Activated CD4-positive, alpha-beta T cell treated with anti-CD3 and anti-CD28 coated beads, Interleukin-2, amount 10 ng/mL, durations not matched to agents 24 days and 14 days (primary cell): ENCODE data around the gene SERPINE2. TPM values are rescaled to one million over a fixed set of nuclear protein-coding genes. Genes with fewer than 3 reads are reported as not detected.

ENCODE experiments used
- DNase-seq: peaks from one replicate; pipeline ENCODE4 v3.0.0; 2022
- H3K27ac Mint-ChIP-seq: one replicate; pipeline ENCODE4 v1.8.0; 2022; ENCODE audit warnings: mild to moderate bottlenecking, mixed read lengths
- H3K27me3 Mint-ChIP-seq: one replicate; pipeline ENCODE4 v1.8.0; 2022; ENCODE audit warnings: mixed read lengths
- H3K36me3 Mint-ChIP-seq: one replicate; pipeline ENCODE4 v1.8.0; 2022; ENCODE audit warnings: low read depth, mild to moderate bottlenecking, mixed read lengths
- H3K4me1 Mint-ChIP-seq: one replicate; pipeline ENCODE4 v1.8.0; 2021; ENCODE audit warnings: mixed read lengths
- H3K4me3 Mint-ChIP-seq: one replicate; pipeline ENCODE4 v1.8.0; 2022; ENCODE audit warnings: mild to moderate bottlenecking, moderate library complexity, mixed read lengths
- H3K9me3 Mint-ChIP-seq: one replicate; pipeline ENCODE4 v1.8.0; 2021; ENCODE audit warnings: mixed read lengths
- intact Hi-C: fragments of 100-400 bp; cut with micrococcal nuclease; formaldehyde crosslinking; loops from one replicate; pipeline ENCODE4 v1.15.1; 2023
- total RNA-seq: library from RNA; stranded (reverse); gene quantifications from 2 replicates; pipeline ENCODE4 v1.2.3, GENCODE V29; 2022

SERPINE2 gene
- total RNA-seq, 1 donor from 2014 or later: 23.2 TPM

DNA sequence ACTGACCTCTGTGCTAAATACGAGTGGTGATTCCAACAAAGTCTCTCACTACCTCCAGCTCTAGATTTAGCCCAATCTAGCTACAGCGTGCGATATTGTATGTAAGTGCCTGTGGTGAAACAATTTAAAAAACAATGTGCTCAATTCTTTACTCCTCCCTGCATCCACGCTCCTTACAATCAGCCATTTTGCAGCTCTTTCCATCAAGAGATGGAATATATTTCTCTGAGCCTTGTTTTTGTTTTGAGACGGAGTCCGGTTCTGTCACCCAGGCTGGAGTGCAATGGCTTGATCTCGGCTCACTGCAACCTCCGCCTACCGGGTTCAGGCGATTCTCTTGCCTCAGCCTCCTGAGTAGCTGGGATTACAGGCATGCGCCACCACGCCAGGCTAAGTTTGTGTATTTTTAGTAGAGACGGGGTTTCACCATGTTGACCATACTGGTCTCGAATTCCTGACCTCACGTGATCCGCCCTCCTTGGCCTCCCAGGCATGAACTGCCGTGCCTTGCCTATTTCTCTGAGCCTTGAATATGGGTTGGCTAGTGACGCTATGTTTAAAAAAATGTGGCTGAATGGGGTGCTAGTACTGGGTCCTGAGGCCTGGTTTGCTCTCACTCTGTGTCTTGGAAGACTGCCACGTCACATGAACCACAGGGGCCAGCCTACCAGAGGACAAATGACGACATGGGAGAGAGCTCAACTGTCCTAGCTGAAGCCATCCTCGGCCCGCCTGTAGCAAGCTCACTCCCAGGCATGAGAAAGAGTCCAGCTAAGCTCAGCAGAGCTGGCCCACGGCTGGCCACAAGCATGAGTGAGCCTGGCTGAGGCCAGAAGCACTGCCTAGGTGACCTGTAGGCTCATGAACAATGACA lies 108.7 kb downstream of the SERPINE2 start:
- peak overlapping the region; percentile 47 for H3K4me3 Mint-ChIP-seq
- peaks cover 50% of the 10 kb centered on the region for H3K4me1 Mint-ChIP-seq
- peaks cover 19% of the 10 kb centered on the region for H3K36me3 Mint-ChIP-seq
- DNase-seq: no peak
- H3K9me3 Mint-ChIP-seq: no peaks in the 10 kb centered on the region
- intact Hi-C loops: no loop called here
- no peaks in the 10 kb centered on the region for H3K27me3 Mint-ChIP-seq
- H3K27ac Mint-ChIP-seq: peak overlapping the region; percentile 82

DNA sequence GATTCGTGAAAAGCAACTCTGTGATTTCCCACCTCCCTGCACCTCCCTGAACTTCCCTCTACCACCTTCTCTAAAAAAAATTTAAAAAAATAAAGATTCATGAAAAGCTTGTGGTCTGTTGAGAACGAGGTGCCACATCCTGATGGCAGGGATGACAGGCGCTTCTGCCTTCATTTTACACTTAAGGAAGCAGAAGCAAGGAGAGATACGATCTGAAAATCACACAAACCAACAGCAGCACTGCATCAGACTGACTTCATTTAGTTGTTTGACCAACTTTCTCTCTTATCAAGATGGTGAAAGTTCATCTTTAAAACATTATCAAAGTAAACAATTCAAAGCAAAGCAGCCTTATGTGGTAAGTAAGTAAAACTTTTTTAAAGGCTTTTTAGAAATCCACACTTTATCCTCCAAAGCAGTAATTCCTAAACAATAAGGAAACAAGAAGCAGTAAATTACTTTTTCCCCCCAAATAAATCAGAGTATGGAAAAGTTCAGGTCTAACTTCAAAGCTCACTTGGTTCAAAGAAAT lies 109.4 kb downstream of the SERPINE2 start:
- peak overlapping the region; percentile 47 for H3K4me3 Mint-ChIP-seq
- H3K27me3 Mint-ChIP-seq: no peaks in the 10 kb centered on the region
- peaks cover 43% of the 10 kb centered on the region for H3K4me1 Mint-ChIP-seq
- peaks cover 20% of the 10 kb centered on the region for H3K36me3 Mint-ChIP-seq
- intact Hi-C loops: loop anchor here (1.0 kb wide), 1 partner anchor 8 kb away; no protein-coding TSS in a partner anchor
- no peaks in the 10 kb centered on the region for H3K9me3 Mint-ChIP-seq
- peak; percentile 75 for DNase-seq
- peak overlapping the region; percentile 82 for H3K27ac Mint-ChIP-seq

DNA sequence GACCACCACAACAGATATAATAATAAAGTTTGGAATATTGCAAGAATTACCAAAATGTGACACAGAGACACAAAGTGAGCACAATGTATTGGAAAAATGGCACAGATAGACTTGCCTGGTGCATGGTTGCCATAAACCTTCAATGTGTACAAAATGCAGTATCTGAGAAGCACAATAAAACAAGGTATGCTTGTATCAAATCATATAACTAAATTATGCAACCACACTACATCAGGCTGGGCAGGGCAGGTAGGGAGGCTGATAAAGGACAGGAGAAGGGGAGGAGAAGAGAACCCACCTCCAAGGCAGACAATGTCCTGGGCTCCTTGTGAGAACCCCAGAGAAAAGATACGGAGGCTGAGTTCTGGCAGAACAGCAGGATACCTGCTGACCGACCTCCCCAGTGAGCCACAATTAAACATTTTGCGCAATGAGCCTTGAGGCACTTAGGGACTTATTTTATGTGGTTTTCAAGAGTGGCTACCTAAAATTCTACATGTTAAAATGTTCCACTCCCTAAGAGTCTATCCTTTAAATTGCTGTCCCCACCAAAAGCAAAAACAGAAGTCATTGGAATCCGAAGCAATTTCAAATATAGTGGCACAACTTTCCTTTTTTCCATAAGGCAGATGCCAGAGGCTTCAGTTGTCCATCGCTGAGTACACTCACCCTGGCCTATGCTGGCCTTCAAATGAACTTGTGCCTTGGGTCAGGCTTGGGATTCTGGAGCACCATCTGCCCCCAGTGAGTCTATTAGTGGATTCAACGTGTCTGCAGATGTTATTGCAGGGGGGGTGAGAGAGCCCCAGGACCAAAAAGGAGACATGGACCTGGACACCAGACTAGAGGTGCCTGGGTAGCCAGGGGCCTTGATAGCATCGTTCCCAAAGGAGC lies 110.7 kb downstream of the SERPINE2 start:
- peaks cover 38% of the 10 kb centered on the region for H3K4me1 Mint-ChIP-seq
- no peak overlapping the region for H3K4me3 Mint-ChIP-seq
- H3K27ac Mint-ChIP-seq: no peak overlapping the region
- intact Hi-C loops: loop anchor here (1.0 kb wide), 1 partner anchor 9 kb away; no protein-coding TSS in a partner anchor
- H3K36me3 Mint-ChIP-seq: peaks cover 23% of the 10 kb centered on the region
- DNase-seq: no peak
- no peaks in the 10 kb centered on the region for H3K9me3 Mint-ChIP-seq
- no peaks in the 10 kb centered on the region for H3K27me3 Mint-ChIP-seq

DNA sequence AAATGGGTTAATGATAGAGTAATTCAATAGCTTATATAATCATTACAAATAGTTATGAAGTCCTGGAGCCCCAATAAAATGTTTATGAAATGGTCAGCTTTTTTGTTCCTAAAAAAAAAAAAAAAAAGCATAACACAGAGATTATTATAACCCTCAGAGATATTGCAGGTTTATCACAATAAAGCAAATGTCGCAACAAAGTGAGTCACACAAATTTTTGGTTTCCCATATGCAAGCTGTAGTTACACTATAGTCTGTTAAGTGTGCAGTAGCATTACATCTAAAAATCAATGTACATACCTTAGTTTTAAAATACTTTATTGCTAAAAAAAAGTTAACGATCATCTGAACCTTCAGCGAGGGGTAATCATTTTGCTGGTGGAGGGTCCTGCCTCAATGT lies 114.0 kb downstream of the SERPINE2 start:
- intact Hi-C loops: no loop called here
- DNase-seq: no peak
- no peaks in the 10 kb centered on the region for H3K9me3 Mint-ChIP-seq
- H3K4me1 Mint-ChIP-seq: peaks cover 37% of the 10 kb centered on the region
- H3K27ac Mint-ChIP-seq: no peak overlapping the region
- H3K4me3 Mint-ChIP-seq: no peak overlapping the region
- no peaks in the 10 kb centered on the region for H3K27me3 Mint-ChIP-seq
- H3K36me3 Mint-ChIP-seq: peaks cover 37% of the 10 kb centered on the region

Other genes starting within 250 kb of the SERPINE2 start
- gene AP1S3, start 201.7 kb downstream of the SERPINE2 start, total RNA-seq: 14.1 and 17.4 TPM in 2 replicates
- 25.3 and 27.8 TPM in 2 replicates for gene WDFY1, start 94.0 kb downstream of the SERPINE2 start, total RNA-seq
- gene MRPL44, start 81.8 kb downstream of the SERPINE2 start, total RNA-seq: 37.3 and 37.4 TPM in 2 replicates